ENCODE results near the gene ATF6.

The ATF6 gene

GRCh38 chr1:161973924-161974845 lies 208.1 kb downstream of the ATF6 start:
- H3K27me3 ChIP-seq (ENCODE audit: insufficient read depth, low read depth), result no peaks in the 10 kb centered on the region
- H2AFZ ChIP-seq (ENCODE audit: low read depth), result no peak overlapping the region
- H3K9ac ChIP-seq, result no peak overlapping the region
- peaks cover 23% of the 10 kb centered on the region for H3K4me1 ChIP-seq (ENCODE audit: low read depth, poor library complexity, severe bottlenecking)
- no peak for TF ChIP-seq CTCF (conservative IDR thresholded peaks at IDR 0.05; ENCODE audit: low read depth, low read length)
- H3K79me2 ChIP-seq (ENCODE audit: insufficient read depth, low read depth), result no peaks in the 10 kb centered on the region
- H3K4me3 ChIP-seq (IDR thresholded peaks at IDR 0.05; ENCODE audit: insufficient read depth, low read depth, low read length), result no peak overlapping the region
- no peaks in the 10 kb centered on the region for H3K36me3 ChIP-seq (ENCODE audit: insufficient read depth)
- H3K27ac ChIP-seq, result no peak overlapping the region
- no peak overlapping the region for H3K4me2 ChIP-seq
- H4K20me1 ChIP-seq (ENCODE audit: insufficient read depth), result no peaks in the 10 kb centered on the region

DNA sequence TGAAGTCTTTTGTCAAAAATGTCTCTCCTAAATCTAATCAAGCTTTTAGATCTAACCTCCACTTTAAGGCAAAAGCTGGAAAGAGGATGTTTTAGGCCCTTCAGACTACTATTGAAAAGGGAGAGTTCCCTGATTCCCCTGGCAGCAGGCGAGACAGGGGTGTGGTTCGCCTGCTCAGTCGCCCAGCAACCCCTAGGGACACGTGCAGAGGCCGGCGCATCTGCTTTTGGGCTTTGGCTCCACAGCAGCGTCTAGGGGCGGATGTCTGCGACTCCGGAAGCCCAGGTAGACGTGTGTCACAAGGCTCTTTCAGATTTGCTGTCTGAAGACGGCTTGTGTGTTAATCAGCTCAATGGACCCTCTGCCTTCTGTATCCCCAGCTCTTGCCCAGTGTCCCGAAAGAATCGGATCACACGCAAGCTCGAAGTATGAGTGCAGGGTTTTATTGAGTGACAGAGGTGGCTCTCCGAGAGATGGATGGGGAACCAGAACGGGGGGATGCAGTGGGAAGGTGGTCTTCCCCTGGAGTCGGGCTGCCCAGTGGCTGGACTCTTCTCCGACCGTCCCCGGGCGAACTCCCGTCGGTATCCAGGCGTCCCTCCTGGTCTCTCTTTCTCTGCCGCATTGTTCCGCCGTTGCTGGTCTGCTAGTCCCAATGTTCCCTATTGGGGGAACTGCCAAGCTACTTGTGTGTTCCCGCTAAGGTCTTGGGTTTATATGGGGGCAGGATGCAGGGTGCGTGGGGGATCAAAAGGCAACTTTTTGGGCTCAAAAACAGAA lies 212.1 kb downstream of the ATF6 start:
- H3K36me3 ChIP-seq (ENCODE audit: insufficient read depth), result no peaks in the 10 kb centered on the region
- no peak overlapping the region for H3K27ac ChIP-seq
- H3K79me2 ChIP-seq (ENCODE audit: insufficient read depth, low read depth), result no peaks in the 10 kb centered on the region
- no peaks in the 10 kb centered on the region for H4K20me1 ChIP-seq (ENCODE audit: insufficient read depth)
- H3K9ac ChIP-seq, result no peak overlapping the region
- TF ChIP-seq CTCF (conservative IDR thresholded peaks at IDR 0.05; ENCODE audit: low read depth, low read length), result no peak
- no peak overlapping the region for H2AFZ ChIP-seq (ENCODE audit: low read depth)
- H3K4me3 ChIP-seq (IDR thresholded peaks at IDR 0.05; ENCODE audit: insufficient read depth, low read depth, low read length), result no peak overlapping the region
- no peaks in the 10 kb centered on the region for H3K27me3 ChIP-seq (ENCODE audit: insufficient read depth, low read depth)
- no peaks in the 10 kb centered on the region for H3K4me1 ChIP-seq (ENCODE audit: low read depth, poor library complexity, severe bottlenecking)
- H3K4me2 ChIP-seq, result no peak overlapping the region

GRCh38 chr1:161981126-161981525 lies 215.0 kb downstream of the ATF6 start:
- Histone ChIP-seq H3K36me3 (ENCODE audit: insufficient read depth) (no peaks in the 10 kb centered on the region), H3K4me3 (IDR thresholded peaks at IDR 0.05; ENCODE audit: insufficient read depth, low read depth, low read length) (no peak overlapping the region), H4K20me1 (ENCODE audit: insufficient read depth) (no peaks in the 10 kb centered on the region), H3K4me2 (no peak overlapping the region), H3K9ac (no peak overlapping the region), H3K27ac (no peak overlapping the region), H2AFZ (ENCODE audit: low read depth) (no peak overlapping the region), H3K4me1 (ENCODE audit: low read depth, poor library complexity, severe bottlenecking) (no peaks in the 10 kb centered on the region), H3K79me2 (ENCODE audit: insufficient read depth, low read depth) (no peaks in the 10 kb centered on the region), H3K27me3 (ENCODE audit: insufficient read depth, low read depth) (no peaks in the 10 kb centered on the region)
- TF ChIP-seq CTCF (conservative IDR thresholded peaks at IDR 0.05; ENCODE audit: low read depth, low read length), result no peak

DNA sequence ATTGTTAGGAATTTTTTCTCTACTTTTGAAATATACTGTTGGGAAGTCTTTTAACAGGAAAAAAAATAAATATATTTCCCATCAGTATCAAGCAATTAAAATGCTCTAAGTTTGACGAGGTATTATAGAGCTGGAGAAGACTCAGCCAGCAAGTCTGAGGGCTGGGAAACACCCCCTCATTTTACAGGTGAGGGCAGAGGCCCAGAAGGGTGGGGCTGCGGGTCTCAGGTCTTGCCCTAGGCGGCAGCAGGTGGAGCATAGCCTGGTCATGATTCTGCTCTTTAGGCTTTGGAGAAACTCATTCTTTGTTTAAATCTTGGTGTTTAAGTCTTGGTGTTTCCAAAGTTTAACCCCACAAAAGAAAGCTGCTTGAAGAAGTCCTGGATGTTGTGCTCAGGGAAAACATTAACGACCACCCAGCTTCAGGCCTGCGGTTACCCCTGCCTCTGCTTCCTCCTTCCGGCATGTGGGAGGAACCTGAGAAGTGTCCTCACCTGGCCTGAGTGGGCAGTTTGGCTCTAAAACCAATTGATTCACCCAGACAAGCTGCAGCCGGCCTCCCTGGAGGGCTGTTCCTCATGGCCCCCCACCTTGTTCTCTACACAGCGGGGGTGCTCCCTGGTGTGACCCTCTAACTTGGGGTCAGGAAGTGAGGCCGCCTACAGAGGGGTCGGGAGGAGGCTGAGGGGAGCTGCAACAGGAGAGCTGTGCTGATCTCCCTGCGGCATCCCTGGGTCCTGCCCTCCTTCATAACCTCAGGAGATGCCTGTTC lies 215.8 kb downstream of the ATF6 start:
- Histone ChIP-seq H3K36me3 (ENCODE audit: insufficient read depth) (no peaks in the 10 kb centered on the region), H3K27me3 (ENCODE audit: insufficient read depth, low read depth) (no peaks in the 10 kb centered on the region), H3K9ac (no peak overlapping the region), H3K4me2 (no peak overlapping the region), H4K20me1 (ENCODE audit: insufficient read depth) (no peaks in the 10 kb centered on the region), H2AFZ (ENCODE audit: low read depth) (no peak overlapping the region), H3K4me1 (ENCODE audit: low read depth, poor library complexity, severe bottlenecking) (no peaks in the 10 kb centered on the region), H3K4me3 (IDR thresholded peaks at IDR 0.05; ENCODE audit: insufficient read depth, low read depth, low read length) (no peak overlapping the region), H3K27ac (no peak overlapping the region), H3K79me2 (ENCODE audit: insufficient read depth, low read depth) (no peaks in the 10 kb centered on the region)
- no peak for TF ChIP-seq CTCF (conservative IDR thresholded peaks at IDR 0.05; ENCODE audit: low read depth, low read length)

Measured in KMS-11 (cell line).